ENCODE measurements around the gene FLVCR2. TPM values are rescaled to one million over a fixed set of nuclear protein-coding genes. Genes with fewer than 3 reads are reported as not detected.
A peak's percentile ranks its signal among the peaks of the same experiment; 100 is the strongest.

Gene FLVCR2
- total and polyA plus RNA-seq, 7 experiments from 2014 or later, result 0.80 to 9.4 (median 3.5) TPM

DNA sequence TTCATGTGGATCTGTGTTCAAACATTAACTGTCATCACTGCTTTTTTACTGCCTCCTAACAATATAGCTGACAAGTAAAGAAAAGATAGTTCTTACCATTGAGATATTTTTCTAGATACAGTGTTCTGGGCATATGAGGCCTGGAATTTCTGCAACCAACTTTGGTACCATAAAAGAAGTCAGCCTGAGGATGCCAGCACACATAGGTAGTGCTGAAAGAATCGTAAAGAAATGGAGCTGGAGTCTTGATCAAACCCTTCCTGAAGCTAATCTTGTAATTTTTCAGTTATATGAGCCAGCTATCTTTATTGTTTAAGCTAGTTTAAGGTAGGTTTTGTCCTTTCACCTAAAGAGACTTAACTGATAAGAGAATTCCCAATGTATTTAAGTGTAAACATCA, 70.9 kb downstream of the FLVCR2 start:
- H3K9me3 Mint-ChIP-seq, result no peaks in the 10 kb centered on the region
- no peaks in the 10 kb centered on the region for H3K4me1 ChIP-seq (ENCODE audit: control insufficient read depth in 2 of 2, insufficient read depth in 2 of 2, low read length in 2 of 2)
- peaks cover 0 to 5% (median 4%) of the 10 kb centered on the region in 7 donors for H3K4me1 Mint-ChIP-seq
- CTCF ChIA-PET, result interaction anchor here (0.5 to 1.8 kb wide), 4 partner anchors 62 to 340 kb away, joined by 3 to 9 read pairs (median 3); partner anchors contain the start of gene FLVCR2
- no peaks in the 10 kb centered on the region for H3K27me3 Mint-ChIP-seq
- no peak for DNase-seq
- no peak overlapping the region for H3K4me3 Mint-ChIP-seq
- peaks cover 19 to 51% (median 32%) of the 10 kb centered on the region in 5 donors for H3K36me3 Mint-ChIP-seq
- intact Hi-C loops (cut with micrococcal nuclease), result no loop called here
- peak overlapping the region in 1 of 9 donors; percentile 19 for H3K27ac Mint-ChIP-seq
- POLR2A ChIA-PET, result interaction anchor here (0.6 to 1.4 kb wide), 2 partner anchors 10 to 11 kb away, joined by 3 to 4 read pairs; partner anchors contain the start of gene ERG28
- peaks cover 6 to 67% (median 13%) of the 10 kb centered on the region in 3 experiments for H3K36me3 ChIP-seq (ENCODE audit: control insufficient read depth in 2 of 3, insufficient read depth in 3 of 3, low read length in 3 of 3)
- H3K4me3 ChIP-seq (ENCODE audit: low read length), result no peak overlapping the region
- no peak overlapping the region for H3K27ac ChIP-seq (ENCODE audit: low read depth, low read length)
- no peak for ATAC-seq
- no peaks in the 10 kb centered on the region for H3K27me3 ChIP-seq (ENCODE audit: control insufficient read depth in 2 of 2, insufficient read depth in 2 of 2, low read length in 2 of 2)
- no peaks in the 10 kb centered on the region for H3K9me3 ChIP-seq (ENCODE audit: control insufficient read depth in 2 of 3, low read length in 3 of 3)

DNA sequence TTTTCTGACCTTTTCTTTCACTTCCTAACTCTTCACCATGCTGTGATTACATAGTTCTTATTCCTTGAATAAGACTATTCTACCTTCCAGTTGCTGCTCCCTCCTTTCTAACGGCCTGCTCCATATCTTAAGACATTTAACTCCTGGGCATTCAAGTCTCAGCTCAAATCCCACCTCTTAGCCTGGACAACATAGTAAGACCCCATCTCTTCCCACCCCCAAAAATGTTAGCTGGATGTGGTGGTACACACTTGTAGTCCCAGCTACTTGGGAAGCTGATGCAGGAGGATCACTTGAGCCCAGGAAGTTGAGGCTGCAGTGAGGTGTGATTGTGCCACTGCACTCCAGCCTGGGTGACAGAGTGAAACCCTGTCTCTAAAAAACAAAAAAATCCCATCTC, 71.4 kb downstream of the FLVCR2 start:
- ChIA-PET POLR2A (interaction anchor here (1.4 kb wide), 1 partner anchor 11 kb away, joined by 4 read pairs; the partner anchor contains the start of gene ERG28), CTCF (interaction anchor here (0.5 to 1.8 kb wide), 4 partner anchors 62 to 341 kb away, joined by 3 to 9 read pairs (median 3); partner anchors contain the start of gene FLVCR2)
- no peak overlapping the region for H3K4me3 Mint-ChIP-seq
- H3K4me1 ChIP-seq (ENCODE audit: control insufficient read depth in 2 of 2, insufficient read depth in 2 of 2, low read length in 2 of 2), result no peaks in the 10 kb centered on the region
- peaks cover 6 to 71% (median 13%) of the 10 kb centered on the region in 3 experiments for H3K36me3 ChIP-seq (ENCODE audit: control insufficient read depth in 2 of 3, insufficient read depth in 3 of 3, low read length in 3 of 3)
- H3K9me3 ChIP-seq (ENCODE audit: control insufficient read depth in 2 of 3, low read length in 3 of 3), result no peaks in the 10 kb centered on the region
- ATAC-seq (no peak), DNase-seq (no peak)
- intact Hi-C loops (cut with micrococcal nuclease), result loop anchor here in 1 of 2 donors (5.0 kb wide), 1 partner anchor 517 kb away; no protein-coding TSS in a partner anchor
- H3K27ac Mint-ChIP-seq, result peak overlapping the region in 3 of 9 donors; percentile 24 to 45 (median 34)
- H3K4me3 ChIP-seq (ENCODE audit: low read length), result no peak overlapping the region
- H3K36me3 Mint-ChIP-seq, result peaks cover 19 to 47% (median 32%) of the 10 kb centered on the region in 5 donors
- no peak overlapping the region for H3K27ac ChIP-seq (ENCODE audit: low read depth, low read length)
- H3K27me3 Mint-ChIP-seq, result no peaks in the 10 kb centered on the region
- no peaks in the 10 kb centered on the region for H3K27me3 ChIP-seq (ENCODE audit: control insufficient read depth in 2 of 2, insufficient read depth in 2 of 2, low read length in 2 of 2)
- H3K9me3 Mint-ChIP-seq, result no peaks in the 10 kb centered on the region
- H3K4me1 Mint-ChIP-seq, result peaks cover 0 to 5% (median 4%) of the 10 kb centered on the region in 7 donors

DNA sequence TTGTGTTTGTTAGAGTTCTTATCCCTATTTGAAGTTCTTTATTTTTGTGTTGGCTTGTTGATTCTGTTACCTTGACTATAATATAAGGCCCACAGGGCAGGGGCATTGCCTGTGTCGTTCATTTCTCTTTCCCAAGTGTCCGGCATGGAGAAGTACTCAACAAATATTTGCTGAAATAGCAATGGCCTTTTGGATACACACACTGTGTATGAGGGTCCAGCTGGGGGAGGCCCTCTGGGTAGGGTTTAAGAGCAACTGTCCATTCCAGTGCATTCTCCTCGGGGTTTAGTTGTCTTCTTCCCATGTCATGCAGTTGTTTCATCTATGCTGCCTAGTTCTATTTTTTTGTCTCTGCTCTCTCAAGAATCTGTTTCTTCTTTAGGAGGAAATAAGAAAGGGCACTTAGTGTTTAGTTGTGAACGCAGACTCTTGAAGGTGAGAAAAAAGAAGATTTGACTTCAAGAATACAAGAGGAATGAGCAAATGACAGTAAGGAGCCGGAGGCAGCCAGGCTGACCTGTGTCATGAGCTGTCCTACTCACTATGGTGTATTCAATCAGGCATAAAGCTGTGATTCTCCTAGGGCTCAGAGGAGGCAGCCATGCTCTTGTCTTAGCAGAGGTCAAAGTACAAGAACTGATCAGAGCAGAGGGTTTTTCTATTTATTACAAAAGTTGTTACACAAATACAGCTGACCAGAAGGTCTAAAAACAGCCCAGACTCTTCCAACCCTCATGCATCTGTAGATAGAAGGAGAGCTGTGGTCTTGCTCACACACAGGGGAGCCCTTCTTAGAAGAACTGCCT, 72.0 kb downstream of the FLVCR2 start:
- no peak overlapping the region for H3K27ac ChIP-seq (ENCODE audit: low read depth, low read length)
- ATAC-seq, result no peak
- Mint-ChIP-seq H3K27ac (no peak overlapping the region), H3K27me3 (no peaks in the 10 kb centered on the region), H3K9me3 (no peaks in the 10 kb centered on the region), H3K4me3 (no peak overlapping the region), H3K4me1 (peaks cover 0 to 5% (median 4%) of the 10 kb centered on the region in 7 donors), H3K36me3 (peaks cover 19 to 45% (median 32%) of the 10 kb centered on the region in 5 donors)
- H3K9me3 ChIP-seq (ENCODE audit: control insufficient read depth in 2 of 3, low read length in 3 of 3), result no peaks in the 10 kb centered on the region
- ChIA-PET POLR2A (interaction anchor here (1.4 kb wide), 2 partner anchors 10 to 72 kb away, joined by 4 to 5 read pairs; partner anchors contain the start of genes ERG28 and FLVCR2), CTCF (interaction anchor here (1.8 kb wide), 1 partner anchor 73 kb away, joined by 9 read pairs; the partner anchor contains the start of gene FLVCR2)
- peaks cover 6 to 78% (median 13%) of the 10 kb centered on the region in 3 experiments for H3K36me3 ChIP-seq (ENCODE audit: control insufficient read depth in 2 of 3, insufficient read depth in 3 of 3, low read length in 3 of 3)
- H3K4me1 ChIP-seq (ENCODE audit: control insufficient read depth in 2 of 2, insufficient read depth in 2 of 2, low read length in 2 of 2), result no peaks in the 10 kb centered on the region
- intact Hi-C loops (cut with micrococcal nuclease), result loop anchor here in 1 of 2 donors (5.0 kb wide), 1 partner anchor 518 kb away; no protein-coding TSS in a partner anchor
- no peaks in the 10 kb centered on the region for H3K27me3 ChIP-seq (ENCODE audit: control insufficient read depth in 2 of 2, insufficient read depth in 2 of 2, low read length in 2 of 2)
- DNase-seq, result no peak
- no peak overlapping the region for H3K4me3 ChIP-seq (ENCODE audit: low read length)

DNA sequence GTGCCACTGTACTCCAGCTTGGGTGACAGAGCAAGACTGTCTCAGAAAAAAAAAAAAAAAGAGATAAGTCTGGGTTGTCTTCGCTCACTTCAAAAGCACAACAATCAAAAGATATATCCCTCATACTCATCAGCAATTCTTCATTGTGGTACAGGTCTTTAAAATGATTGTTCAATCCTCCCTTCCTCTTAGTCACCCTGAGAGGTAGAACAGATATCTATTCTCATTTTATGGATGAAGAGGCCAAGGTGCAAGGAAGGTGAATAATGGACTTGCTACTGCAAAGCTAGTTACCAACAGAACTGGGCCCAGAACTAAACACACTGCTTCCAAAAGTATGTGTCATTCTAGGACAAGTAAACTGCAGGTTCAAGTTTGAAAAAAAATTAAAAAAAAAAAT, 75.1 kb downstream of the FLVCR2 start:
- intact Hi-C loops (cut with micrococcal nuclease), result loop anchor here in 1 of 2 donors (5.0 kb wide), 1 partner anchor 521 kb away; no protein-coding TSS in a partner anchor
- Histone ChIP-seq H3K9me3 (ENCODE audit: control insufficient read depth in 2 of 3, low read length in 3 of 3) (no peaks in the 10 kb centered on the region), H3K27ac (ENCODE audit: low read depth, low read length) (no peak overlapping the region), H3K4me3 (ENCODE audit: low read length) (no peak overlapping the region), H3K36me3 (ENCODE audit: control insufficient read depth in 2 of 3, insufficient read depth in 3 of 3, low read length in 3 of 3) (peaks cover 6 to 75% (median 13%) of the 10 kb centered on the region in 3 experiments), H3K4me1 (ENCODE audit: control insufficient read depth in 2 of 2, insufficient read depth in 2 of 2, low read length in 2 of 2) (no peaks in the 10 kb centered on the region), H3K27me3 (ENCODE audit: control insufficient read depth in 2 of 2, insufficient read depth in 2 of 2, low read length in 2 of 2) (no peaks in the 10 kb centered on the region)
- no peak overlapping the region for H3K4me3 Mint-ChIP-seq
- no peak for ATAC-seq
- ChIA-PET POLR2A (interaction anchor here (0.6 to 1.7 kb wide), 4 partner anchors 56 to 1971 kb away, joined by 4 to 13 read pairs (median 6); no protein-coding TSS in a partner anchor), CTCF (interaction anchor here (0.6 to 7.4 kb wide), 14 partner anchors 9 to 1062 kb away, joined by 3 to 133 read pairs (median 4); partner anchors contain the start of gene FLVCR2)
- H3K27ac Mint-ChIP-seq, result no peak overlapping the region
- no peak for DNase-seq
- no peaks in the 10 kb centered on the region for H3K9me3 Mint-ChIP-seq
- peaks cover 2 to 14% (median 5%) of the 10 kb centered on the region in 7 donors for H3K4me1 Mint-ChIP-seq
- H3K27me3 Mint-ChIP-seq, result no peaks in the 10 kb centered on the region
- peaks cover 14 to 37% (median 30%) of the 10 kb centered on the region in 5 donors for H3K36me3 Mint-ChIP-seq

DNA sequence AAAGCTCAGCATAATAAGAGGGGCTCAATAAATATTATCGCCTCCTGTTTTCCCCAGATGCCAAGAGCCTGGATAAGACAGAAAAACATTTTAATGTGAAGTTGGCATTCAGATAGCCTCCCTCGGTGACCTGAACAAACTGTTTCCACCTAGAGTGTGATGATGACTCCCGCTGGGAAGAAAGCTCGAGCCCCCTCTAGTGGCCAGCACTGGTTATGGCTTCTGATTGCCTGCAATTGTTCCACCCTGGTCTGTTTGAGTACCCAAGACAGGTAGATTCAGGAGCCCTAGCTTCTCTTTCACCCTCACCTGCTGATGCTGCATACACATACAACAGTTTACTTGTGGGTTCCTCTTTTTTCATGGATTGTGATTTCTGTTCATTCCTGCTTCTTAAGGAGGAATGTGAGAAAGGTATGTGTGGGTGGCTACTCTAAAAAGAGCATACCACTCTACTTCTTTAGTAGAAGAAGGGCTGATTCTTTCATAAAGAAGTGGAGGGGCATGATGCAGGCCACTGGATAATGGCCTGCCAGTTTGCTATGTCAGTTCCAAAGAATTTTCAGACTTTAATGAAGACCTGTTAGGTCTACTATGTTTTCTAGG, 75.8 kb downstream of the FLVCR2 start:
- Mint-ChIP-seq H3K4me1 (peaks cover 5 to 17% (median 10%) of the 10 kb centered on the region in 7 donors), H3K4me3 (no peak overlapping the region), H3K27ac (peak overlapping the region in 1 of 9 donors; percentile 20), H3K36me3 (peaks cover 14 to 33% (median 28%) of the 10 kb centered on the region in 5 donors), H3K27me3 (no peaks in the 10 kb centered on the region), H3K9me3 (no peaks in the 10 kb centered on the region)
- DNase-seq (peak; percentile 60 to 83 (median 71)), ATAC-seq (peak; percentile 97)
- ChIA-PET POLR2A (interaction anchor here (0.6 to 1.7 kb wide), 4 partner anchors 55 to 1970 kb away, joined by 4 to 13 read pairs (median 6); no protein-coding TSS in a partner anchor), CTCF (interaction anchor here (0.5 to 7.4 kb wide), 17 partner anchors 10 to 348 kb away, joined by 3 to 133 read pairs (median 4); partner anchors contain the start of gene FLVCR2)
- H3K4me3 ChIP-seq (ENCODE audit: low read length), result no peak overlapping the region
- H3K27me3 ChIP-seq (ENCODE audit: control insufficient read depth in 2 of 2, insufficient read depth in 2 of 2, low read length in 2 of 2), result no peaks in the 10 kb centered on the region
- intact Hi-C loops (cut with micrococcal nuclease), result loop anchor here (1.0 to 5.0 kb wide), 4 partner anchors 77 to 522 kb away; partner anchors contain the start of gene BATF (in 1 of the 2)
- no peaks in the 10 kb centered on the region for H3K9me3 ChIP-seq (ENCODE audit: control insufficient read depth in 2 of 3, low read length in 3 of 3)
- H3K36me3 ChIP-seq (ENCODE audit: control insufficient read depth in 2 of 3, insufficient read depth in 3 of 3, low read length in 3 of 3), result peaks cover 6 to 69% (median 13%) of the 10 kb centered on the region in 3 experiments
- H3K27ac ChIP-seq (ENCODE audit: low read depth, low read length), result peak overlapping the region; percentile 14
- H3K4me1 ChIP-seq (ENCODE audit: control insufficient read depth in 2 of 2, insufficient read depth in 2 of 2, low read length in 2 of 2), result no peaks in the 10 kb centered on the region

DNA sequence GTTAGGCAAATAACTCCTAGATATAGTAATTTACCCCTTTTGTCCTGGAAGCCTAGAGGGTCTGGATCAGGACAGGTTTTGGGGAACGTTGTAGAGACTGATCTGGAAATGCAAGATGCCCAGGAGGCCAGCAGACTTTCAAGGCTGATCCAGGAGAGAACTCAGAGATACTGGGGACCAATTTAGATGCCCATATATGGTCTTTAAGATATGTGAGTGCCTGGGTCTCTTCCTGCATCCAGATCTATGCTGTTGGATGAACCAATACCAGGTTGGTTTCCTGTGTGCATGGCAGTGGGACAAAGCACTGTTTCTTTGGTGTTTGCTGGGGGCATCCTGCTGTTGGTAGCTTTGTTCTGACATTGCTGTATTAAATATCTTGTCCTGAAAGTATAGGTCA, 76.8 kb downstream of the FLVCR2 start:
- no peaks in the 10 kb centered on the region for H3K27me3 ChIP-seq (ENCODE audit: control insufficient read depth in 2 of 2, insufficient read depth in 2 of 2, low read length in 2 of 2)
- intact Hi-C loops (cut with micrococcal nuclease), result loop anchor here in 1 of 2 donors (2.0 kb wide), 1 partner anchor 132 kb away; the partner anchor contains the start of gene BATF
- H3K27ac ChIP-seq (ENCODE audit: low read depth, low read length), result no peak overlapping the region
- ChIA-PET CTCF (interaction anchor here (1.1 to 7.4 kb wide), 7 partner anchors 11 to 128 kb away, joined by 3 to 133 read pairs (median 5); partner anchors contain the start of gene FLVCR2), POLR2A (interaction anchor here (0.8 kb wide), 1 partner anchor 78 kb away, joined by 7 read pairs; no protein-coding TSS in a partner anchor)
- H3K4me3 ChIP-seq (ENCODE audit: low read length), result no peak overlapping the region
- H3K27ac Mint-ChIP-seq, result peak overlapping the region in 3 of 9 donors; percentile 7 to 72 (median 39)
- H3K4me1 ChIP-seq (ENCODE audit: control insufficient read depth in 2 of 2, insufficient read depth in 2 of 2, low read length in 2 of 2), result peaks cover 0 to 5% of the 10 kb centered on the region in 2 donors
- peaks cover 9 to 23% (median 18%) of the 10 kb centered on the region in 5 donors for H3K36me3 Mint-ChIP-seq
- ATAC-seq (no peak), DNase-seq (no peak)
- H3K27me3 Mint-ChIP-seq, result no peaks in the 10 kb centered on the region
- H3K9me3 ChIP-seq (ENCODE audit: control insufficient read depth in 2 of 3, low read length in 3 of 3), result no peaks in the 10 kb centered on the region
- no peaks in the 10 kb centered on the region for H3K9me3 Mint-ChIP-seq
- H3K36me3 ChIP-seq (ENCODE audit: control insufficient read depth in 2 of 3, insufficient read depth in 3 of 3, low read length in 3 of 3), result peaks cover 4 to 59% (median 6%) of the 10 kb centered on the region in 3 experiments
- H3K4me3 Mint-ChIP-seq, result no peak overlapping the region
- peaks cover 5 to 26% (median 16%) of the 10 kb centered on the region in 7 donors for H3K4me1 Mint-ChIP-seq

All from naive thymus-derived CD4-positive, alpha-beta T cell (primary cell).